Activated T-cell treated with anti-CD3 and anti-CD28 coated beads, Interleukin-2, amount 50 U/mL, for 48 hours (primary cell): ENCODE measurements around the gene DMPK.

Experiments used
- DNase-seq, 2 experiments: peaks; one replicate each; pipeline ENCODE4 v3.0.0-alpha.2; 2020

DMPK gene

GRCh38 chr19:45785097-45785496 lies 2.8 kb upstream of the DMPK start:
- DNase-seq = no peak

GRCh38 chr19:45784096-45784495 lies 1.8 kb upstream of the DMPK start:
- DNase-seq = no peak

DNA sequence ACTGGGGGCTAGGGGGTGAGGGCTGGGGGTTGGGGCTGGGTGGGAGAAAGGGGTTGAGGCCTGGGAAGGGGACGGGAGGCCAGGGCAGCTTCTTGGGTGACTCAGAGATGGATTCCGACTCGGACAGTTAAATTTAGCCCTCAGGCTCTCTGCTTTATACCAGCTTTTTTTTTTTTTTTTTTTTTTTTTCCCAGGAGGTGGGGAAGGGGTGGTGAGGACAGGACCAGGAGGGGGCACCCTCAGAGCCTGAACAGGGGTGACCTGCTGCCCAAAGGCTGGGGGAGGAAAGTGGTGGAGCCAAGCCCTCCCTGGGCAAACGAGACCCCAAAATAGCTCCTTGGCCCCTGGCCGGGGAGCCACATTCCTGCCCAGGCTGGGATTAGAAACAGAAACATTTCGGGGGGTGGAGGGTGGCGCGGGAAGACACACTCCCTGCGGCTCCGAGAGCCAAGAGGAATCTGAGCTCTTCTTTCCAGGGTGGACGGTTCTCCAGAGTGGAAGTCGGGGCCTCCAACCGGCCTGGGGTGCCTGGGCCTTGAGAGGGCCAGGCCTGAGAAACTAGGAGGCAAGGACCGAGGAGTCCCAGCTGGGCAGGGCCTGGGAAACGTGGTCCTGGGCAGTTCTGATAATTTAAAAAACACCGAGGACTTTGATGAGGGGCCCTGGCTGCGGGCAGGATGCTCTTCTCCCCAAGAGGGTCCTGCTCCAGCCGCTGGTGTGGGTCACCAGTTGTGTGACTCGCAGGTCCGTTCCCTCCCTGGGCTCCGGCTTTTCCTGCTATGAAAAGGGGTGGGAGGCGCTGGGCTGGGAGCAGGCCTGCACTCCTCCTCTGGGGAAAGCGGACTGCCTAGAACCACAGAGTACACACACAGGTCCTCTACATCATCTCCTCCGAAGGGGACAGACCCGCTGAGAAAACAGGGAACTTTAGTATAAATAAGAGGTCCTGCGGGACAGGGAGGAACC lies 813 bp upstream of the DMPK start:
- no peak for DNase-seq

DNA sequence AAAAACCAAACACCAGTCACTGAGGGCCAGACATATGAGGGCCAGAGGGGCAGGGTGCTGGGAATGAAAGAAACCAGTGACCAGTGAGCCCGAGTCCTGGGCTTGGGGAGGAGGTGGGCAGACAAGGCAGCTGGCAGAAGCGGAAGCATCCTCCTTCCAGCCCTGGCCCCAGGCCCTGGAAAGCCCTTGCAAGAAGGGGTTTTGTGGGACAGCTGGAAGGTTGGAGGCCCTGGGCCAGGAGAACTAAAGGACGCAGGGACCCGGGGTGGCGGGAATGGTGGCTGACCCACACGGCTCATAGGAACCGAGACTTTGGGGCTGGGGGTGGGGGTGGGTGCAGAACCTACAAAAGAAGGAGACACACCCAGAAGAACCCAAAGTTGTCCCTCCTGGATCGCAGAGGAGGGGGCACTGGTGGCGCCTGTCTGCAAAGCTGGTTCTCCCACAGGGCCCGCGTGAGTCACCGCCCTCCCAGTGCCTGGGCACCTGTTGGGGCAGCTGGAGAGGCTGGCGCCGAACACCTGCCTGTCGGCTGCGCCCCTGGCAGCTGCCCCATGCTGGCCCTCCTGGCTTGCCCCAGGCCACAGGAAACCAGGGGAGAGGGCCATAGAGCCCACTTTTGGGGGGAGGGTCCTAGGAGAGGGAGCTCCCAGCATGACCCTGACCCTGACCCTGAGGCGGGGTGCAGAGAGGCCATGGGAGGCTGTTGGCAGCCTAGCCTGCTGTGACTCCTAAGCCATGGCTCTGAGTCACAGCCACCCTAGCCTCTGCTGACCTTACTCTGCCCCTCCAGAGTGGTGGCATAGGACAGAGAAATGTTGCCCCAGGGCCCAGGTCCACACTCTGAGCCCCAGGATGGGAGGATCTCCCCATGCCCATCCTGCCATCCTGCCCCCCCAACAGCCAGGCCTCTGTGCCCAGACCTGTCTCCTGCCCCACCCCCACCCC lies 802 bp downstream of the DMPK start:
- no peak for DNase-seq

- no peak for DNase-seq
Measured at GRCh38 chr19:45780448-45781213, 1.7 kb downstream of the DMPK start.

- no peak for DNase-seq
Measured at GRCh38 chr19:45780146-45780447, 2.2 kb downstream of the DMPK start.

DNA sequence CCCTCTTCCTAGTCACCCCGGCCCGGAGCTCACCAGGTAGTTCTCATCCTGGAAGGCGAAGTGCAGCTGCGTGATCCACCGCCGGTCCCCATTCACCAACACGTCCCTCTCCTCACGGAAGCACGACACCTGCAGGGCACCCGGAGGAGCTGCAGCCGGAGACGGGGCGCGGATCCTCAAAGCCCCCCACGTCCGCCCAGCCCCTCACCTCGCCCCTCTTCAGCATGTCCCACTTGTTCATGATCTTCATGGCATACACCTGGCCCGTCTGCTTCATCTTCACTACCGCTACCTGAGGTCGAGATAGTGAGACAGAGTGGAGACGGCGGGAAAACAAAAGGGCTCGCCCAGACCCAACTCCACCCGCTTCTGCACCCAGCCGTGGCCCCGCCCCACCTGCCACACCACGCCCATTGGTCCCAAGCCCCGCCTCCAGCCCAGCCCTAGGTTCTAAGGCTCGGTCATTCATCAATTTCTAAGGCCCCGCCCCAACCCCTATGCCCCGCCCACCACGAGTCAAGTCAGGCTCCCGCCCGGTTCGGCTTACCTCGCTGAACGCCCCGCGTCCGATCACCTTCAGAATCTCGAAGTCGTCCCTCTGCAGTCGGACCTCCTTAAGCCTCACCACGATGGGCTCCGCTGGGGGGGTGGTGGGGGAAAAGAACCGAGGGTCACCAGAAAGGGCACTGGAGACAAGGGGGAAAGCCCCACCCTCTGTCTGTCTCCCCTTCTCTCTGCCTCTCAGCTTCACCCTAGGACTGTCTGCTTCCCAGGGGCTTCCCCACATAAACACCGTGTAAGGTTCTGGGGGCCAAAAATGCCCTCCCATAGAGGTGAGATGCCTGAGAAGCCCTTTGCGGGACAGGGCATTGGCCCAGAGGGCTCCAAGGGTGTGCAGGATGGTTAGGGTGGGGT lies 2.8 kb downstream of the DMPK start:
- DNase-seq = peak; percentile 99

GRCh38 chr19:45778010-45778661 lies 4.2 kb downstream of the DMPK start:
- no peak for DNase-seq

DNA sequence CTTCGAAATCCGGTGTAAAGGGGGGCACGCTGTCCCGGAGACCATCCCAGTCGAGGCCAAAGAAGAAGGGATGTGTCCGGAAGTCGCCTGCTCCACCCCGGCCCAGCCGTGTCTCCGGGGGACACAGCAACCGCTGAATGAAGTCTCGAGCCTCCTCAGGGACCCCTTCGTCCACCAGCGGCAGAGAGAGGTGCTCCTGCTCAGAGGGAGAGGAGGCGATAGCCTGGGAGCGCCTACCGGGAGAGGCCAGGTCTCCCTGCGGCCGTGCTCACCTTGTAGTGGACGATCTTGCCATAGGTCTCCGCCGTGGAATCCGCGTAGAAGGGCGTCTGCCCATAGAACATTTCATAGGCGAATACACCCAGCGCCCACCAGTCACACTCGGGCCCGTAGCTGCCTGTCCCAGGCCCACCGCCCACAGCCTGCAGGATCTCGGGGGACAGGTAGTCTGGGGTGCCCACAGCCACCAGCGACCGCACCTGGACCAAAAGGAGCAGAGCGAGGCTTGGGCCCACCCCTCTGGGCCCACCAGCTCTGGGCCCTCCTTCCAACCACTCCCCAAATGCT lies 4.8 kb downstream of the DMPK start:
- no peak for DNase-seq

GRCh38 chr19:45774765-45775164 lies 7.5 kb downstream of the DMPK start:
- DNase-seq = no peak

GRCh38 chr19:45773384-45773783 lies 8.9 kb downstream of the DMPK start:
- no peak for DNase-seq

GRCh38 chr19:45772912-45773311 lies 9.4 kb downstream of the DMPK start:
- DNase-seq = no peak

DNA sequence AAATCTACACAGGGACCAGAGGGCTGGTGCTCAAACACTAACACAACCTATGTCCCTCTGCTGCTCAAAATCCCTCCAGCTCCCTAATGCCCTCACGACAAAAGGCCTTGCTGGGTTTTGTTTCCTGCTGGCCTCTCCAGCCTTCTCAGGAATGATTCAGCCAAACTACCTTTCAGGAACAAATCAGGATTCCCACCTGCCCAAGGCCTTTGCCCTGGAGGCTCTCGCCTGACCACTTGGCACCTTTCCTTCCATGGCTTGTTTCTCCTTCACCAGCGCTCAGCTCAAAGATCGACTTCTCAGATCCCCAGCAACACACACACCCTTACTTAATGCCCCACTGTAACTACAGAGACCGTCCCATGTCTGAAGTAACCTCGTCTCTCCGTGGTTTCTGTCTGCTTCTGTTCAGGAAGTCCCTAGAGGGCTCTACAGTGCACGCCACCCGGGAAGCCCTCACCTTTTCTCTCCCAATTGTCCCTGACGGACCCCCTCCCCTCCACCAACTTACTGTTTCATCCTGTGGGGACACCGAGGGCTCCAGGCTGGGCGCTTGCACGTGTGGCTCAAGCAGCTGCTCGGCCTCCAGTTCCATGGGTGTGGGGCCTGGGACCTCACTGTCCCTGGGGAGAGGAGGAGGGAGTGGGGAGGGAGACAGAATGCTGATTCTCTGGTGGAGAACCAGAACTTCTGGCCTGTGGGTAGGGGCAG lies 10.0 kb downstream of the DMPK start:
- no peak for DNase-seq

DNA sequence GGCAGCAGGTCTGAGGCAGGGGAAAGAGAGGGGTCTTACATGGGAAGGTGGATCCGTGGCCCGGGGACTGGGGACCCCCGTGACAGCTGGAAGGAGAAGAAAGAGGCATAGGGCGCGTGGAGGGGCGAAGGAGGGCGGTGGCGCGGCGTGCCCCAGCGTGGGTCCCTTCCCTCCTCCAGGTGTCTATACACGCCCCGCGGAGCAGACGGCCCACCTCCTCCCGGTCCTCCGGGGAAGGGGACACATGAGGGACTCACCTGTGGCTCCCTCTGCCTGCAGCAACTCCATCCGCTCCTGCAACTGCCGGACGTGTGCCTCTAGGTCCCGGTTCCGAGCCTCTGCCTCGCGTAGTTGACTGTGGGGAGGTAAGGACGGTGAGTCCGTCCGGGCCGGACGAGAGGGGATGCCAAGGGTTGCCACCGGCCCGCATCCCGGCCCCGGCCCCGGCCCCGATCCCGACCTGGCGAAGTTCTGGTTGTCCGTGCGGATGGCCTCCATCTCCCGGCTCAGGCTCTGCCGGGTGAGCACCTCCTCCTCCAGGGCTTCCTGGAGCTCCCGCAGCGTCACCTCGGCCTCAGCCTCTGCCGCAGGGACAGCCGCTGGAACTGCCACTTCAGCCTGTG lies 10.9 kb downstream of the DMPK start:
- DNase-seq = no peak

DNA sequence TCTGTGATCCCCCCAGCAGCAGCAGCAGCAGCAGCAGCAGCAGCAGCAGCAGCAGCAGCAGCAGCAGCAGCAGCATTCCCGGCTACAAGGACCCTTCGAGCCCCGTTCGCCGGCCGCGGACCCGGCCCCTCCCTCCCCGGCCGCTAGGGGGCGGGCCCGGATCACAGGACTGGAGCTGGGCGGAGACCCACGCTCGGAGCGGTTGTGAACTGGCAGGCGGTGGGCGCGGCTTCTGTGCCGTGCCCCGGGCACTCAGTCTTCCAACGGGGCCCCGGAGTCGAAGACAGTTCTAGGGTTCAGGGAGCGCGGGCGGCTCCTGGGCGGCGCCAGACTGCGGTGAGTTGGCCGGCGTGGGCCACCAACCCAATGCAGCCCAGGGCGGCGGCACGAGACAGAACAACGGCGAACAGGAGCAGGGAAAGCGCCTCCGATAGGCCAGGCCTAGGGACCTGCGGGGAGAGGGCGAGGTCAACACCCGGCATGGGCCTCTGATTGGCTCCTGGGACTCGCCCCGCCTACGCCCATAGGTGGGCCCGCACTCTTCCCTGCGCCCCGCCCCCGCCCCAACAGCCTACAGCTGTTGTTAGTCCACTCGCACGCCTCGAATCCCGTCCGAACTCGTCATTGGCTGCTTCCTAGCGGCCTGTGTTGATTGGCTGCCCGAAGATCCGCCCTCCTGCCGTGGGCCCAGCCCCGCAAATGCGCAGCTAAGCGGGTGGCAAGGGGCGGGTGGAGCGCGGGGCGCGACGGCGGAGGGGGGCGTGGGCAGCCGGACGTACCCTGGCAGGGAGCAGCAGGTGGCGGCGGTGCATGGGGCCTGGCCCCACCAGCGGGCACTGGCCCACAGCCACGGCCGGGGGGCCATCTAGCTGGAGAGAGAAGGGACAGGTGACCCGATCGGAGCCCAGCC lies 11.8 kb downstream of the DMPK start:
- DNase-seq = peak; percentile 94 to 95

DNA sequence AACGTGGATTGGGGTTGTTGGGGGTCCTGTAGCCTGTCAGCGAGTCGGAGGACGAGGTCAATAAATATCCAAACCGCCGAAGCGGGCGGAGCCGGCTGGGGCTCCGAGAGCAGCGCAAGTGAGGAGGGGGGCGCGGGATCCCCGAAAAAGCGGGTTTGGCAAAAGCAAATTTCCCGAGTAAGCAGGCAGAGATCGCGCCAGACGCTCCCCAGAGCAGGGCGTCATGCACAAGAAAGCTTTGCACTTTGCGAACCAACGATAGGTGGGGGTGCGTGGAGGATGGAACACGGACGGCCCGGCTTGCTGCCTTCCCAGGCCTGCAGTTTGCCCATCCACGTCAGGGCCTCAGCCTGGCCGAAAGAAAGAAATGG lies 12.5 kb downstream of the DMPK start:
- DNase-seq = no peak

GRCh38 chr19:45768984-45769782 lies 13.1 kb downstream of the DMPK start, which contains the start of gene SIX5:
Gene SIX5 (minus strand): TSS chr19:45769252. CDS start chr19:45768844, 408 bp downstream.
- DNase-seq = peak; percentile 97 to 98

- DNase-seq = peak in 1 of 2 experiments; percentile 52
Measured at GRCh38 chr19:45768655-45768983, 13.7 kb downstream of the DMPK start.
